ENCODE data around the gene NEURL4. TPM values are rescaled to one million over a fixed set of nuclear protein-coding genes. Genes with fewer than 3 reads are reported as not detected.
A peak's percentile ranks its signal among the peaks of the same experiment; 100 is the strongest.

The NEURL4 gene
- total RNA-seq, 1 experiment from 2014 or later: 46.5 TPM

GRCh38 chr17:7293816-7294613 is 35.1 kb downstream of the NEURL4 start:
- H2AFZ ChIP-seq: no peak overlapping the region
- no peaks in the 10 kb centered on the region for H4K20me1 ChIP-seq (ENCODE audit: insufficient read depth)
- no peak for TF ChIP-seq CTCF (conservative IDR thresholded peaks at IDR 0.05)
- TF ChIP-seq EZH2 (IDR thresholded peaks at IDR 0.05; ENCODE audit: low read depth): no peak
- peak in 1 of 2 experiments; percentile 34 for DNase-seq
- no peaks in the 10 kb centered on the region for H3K36me3 ChIP-seq (ENCODE audit: low read depth)
- POLR2A ChIA-PET (ENCODE audit: unreplicated experiment): no interaction called here
- no peaks in the 10 kb centered on the region for H3K9me2 ChIP-seq (ENCODE audit: insufficient read depth)
- intact Hi-C loops (cut with micrococcal nuclease; ENCODE audit: unreplicated experiment): no loop called here
- no peaks in the 10 kb centered on the region for H3K79me2 ChIP-seq (ENCODE audit: low read depth)
- H3K4me1 ChIP-seq (replicated peaks; ENCODE audit: insufficient read depth): peaks cover 25% of the 10 kb centered on the region
- BruUV-seq (replicated peaks): no TSS peak
- H3F3A ChIP-seq (ENCODE audit: insufficient read depth, low read depth): peaks cover 32% of the 10 kb centered on the region; the same call in 1 of the 2 replicates
- H3K4me2 ChIP-seq: peak overlapping the region; percentile 49; the same call in 1 of the 2 replicates
- CTCF ChIA-PET: no interaction called here
- H3K27ac ChIP-seq: no peak overlapping the region
- H3K27me3 ChIP-seq (ENCODE audit: insufficient read depth, low read depth): peaks cover 10% of the 10 kb centered on the region; the same call in 1 of the 2 replicates
- H3K9me3 ChIP-seq (ENCODE audit: insufficient read depth, low read depth): no peaks in the 10 kb centered on the region
- no peak overlapping the region for H3K4me3 ChIP-seq

- intact Hi-C loops (cut with micrococcal nuclease; ENCODE audit: unreplicated experiment): no loop called here
- Histone ChIP-seq H3F3A (ENCODE audit: insufficient read depth, low read depth) (peaks cover 32% of the 10 kb centered on the region; the same call in 1 of the 2 replicates), H2AFZ (no peak overlapping the region), H3K27me3 (ENCODE audit: insufficient read depth, low read depth) (peaks cover 10% of the 10 kb centered on the region; the same call in 1 of the 2 replicates), H3K27ac (no peak overlapping the region), H3K79me2 (ENCODE audit: low read depth) (no peaks in the 10 kb centered on the region), H3K4me3 (no peak overlapping the region), H3K36me3 (ENCODE audit: low read depth) (no peaks in the 10 kb centered on the region), H3K4me2 (peak overlapping the region; percentile 49), H3K4me1 (replicated peaks; ENCODE audit: insufficient read depth) (peaks cover 25% of the 10 kb centered on the region), H3K9me3 (ENCODE audit: insufficient read depth, low read depth) (no peaks in the 10 kb centered on the region), H3K9me2 (ENCODE audit: insufficient read depth) (no peaks in the 10 kb centered on the region), H4K20me1 (ENCODE audit: insufficient read depth) (no peaks in the 10 kb centered on the region)
- no TSS peak for BruUV-seq (replicated peaks)
- DNase-seq: peak in 1 of 2 experiments; percentile 86
- CTCF ChIA-PET: no interaction called here
- POLR2A ChIA-PET (ENCODE audit: unreplicated experiment): interaction anchor here (0.6 kb wide), 1 partner anchor 30 kb away, joined by 6 read pairs; no protein-coding TSS in a partner anchor
- TF ChIP-seq CTCF (conservative IDR thresholded peaks at IDR 0.05): no peak
Observed at GRCh38 chr17:7293159-7293558, 36.0 kb downstream of the NEURL4 start.

- Histone ChIP-seq H3K36me3 (ENCODE audit: low read depth) (no peaks in the 10 kb centered on the region), H3K4me2 (peak overlapping the region; percentile 49), H3F3A (ENCODE audit: insufficient read depth, low read depth) (peaks cover 32% of the 10 kb centered on the region; the same call in 1 of the 2 replicates), H3K27ac (peak overlapping the region; percentile 22; the same call in 1 of the 2 replicates), H4K20me1 (ENCODE audit: insufficient read depth) (no peaks in the 10 kb centered on the region), H3K27me3 (ENCODE audit: insufficient read depth, low read depth) (peaks cover 10% of the 10 kb centered on the region; the same call in 1 of the 2 replicates), H3K79me2 (ENCODE audit: low read depth) (no peaks in the 10 kb centered on the region), H3K9me3 (ENCODE audit: insufficient read depth, low read depth) (no peaks in the 10 kb centered on the region), H3K9me2 (ENCODE audit: insufficient read depth) (no peaks in the 10 kb centered on the region), H3K4me3 (no peak overlapping the region), H2AFZ (no peak overlapping the region), H3K4me1 (replicated peaks; ENCODE audit: insufficient read depth) (peaks cover 25% of the 10 kb centered on the region)
- BruUV-seq (replicated peaks): no TSS peak
- POLR2A ChIA-PET (ENCODE audit: unreplicated experiment): no interaction called here
- intact Hi-C loops (cut with micrococcal nuclease; ENCODE audit: unreplicated experiment): no loop called here
- TF ChIP-seq EZH2 (IDR thresholded peaks at IDR 0.05; ENCODE audit: low read depth) (no peak), CTCF (conservative IDR thresholded peaks at IDR 0.05) (no peak)
- CTCF ChIA-PET: no interaction called here
- no peak for DNase-seq
Observed at GRCh38 chr17:7292729-7293128, 36.4 kb downstream of the NEURL4 start.

Measured in PC-9 (cell line).